Medulla oblongata (tissue), 1 donor: ENCODE data around the gene PPRC1.

Experiments used
- DNase-seq: peaks from one replicate; pipeline ENCODE4 v3.0.0-alpha.2; 2015; ENCODE audit errors: extremely low spot score

PPRC1 gene

GRCh38 chr10:102146971-102147428 is 14.2 kb downstream of the PPRC1 start:
- no peak for DNase-seq

GRCh38 chr10:102147561-102147960 is 14.7 kb downstream of the PPRC1 start:
- DNase-seq: no peak

GRCh38 chr10:102148275-102148674 is 15.4 kb downstream of the PPRC1 start:
- DNase-seq: no peak

- DNase-seq: peak; percentile 6
Measured at GRCh38 chr10:102150970-102151773, 18.3 kb downstream of the PPRC1 start.

GRCh38 chr10:102151774-102152544 is 19.1 kb downstream of the PPRC1 start, which contains the start of gene NOLC1:
TSS of gene NOLC1 (plus strand) at chr10:102152389. CDS start at chr10:102152411, 22 bp downstream.
- DNase-seq: peak; percentile 97

- DNase-seq: no peak
Measured at GRCh38 chr10:102152545-102152890, 19.7 kb downstream of the PPRC1 start.

- DNase-seq: no peak
Measured at GRCh38 chr10:102153093-102153620, 20.3 kb downstream of the PPRC1 start.

GRCh38 chr10:102154466-102155116 is 21.8 kb downstream of the PPRC1 start:
- no peak for DNase-seq

GRCh38 chr10:102157224-102157623 is 24.4 kb downstream of the PPRC1 start:
- no peak for DNase-seq

- DNase-seq: no peak
Measured at GRCh38 chr10:102159051-102159597, 26.3 kb downstream of the PPRC1 start.

- DNase-seq: no peak
Measured at GRCh38 chr10:102159831-102160230, 27.0 kb downstream of the PPRC1 start.

GRCh38 chr10:102163342-102163989 is 30.6 kb downstream of the PPRC1 start:
- DNase-seq: no peak

GRCh38 chr10:102167861-102168260 is 35.0 kb downstream of the PPRC1 start:
- no peak for DNase-seq

- DNase-seq: no peak
Measured at GRCh38 chr10:102170602-102171001, 37.8 kb downstream of the PPRC1 start.

- no peak for DNase-seq
Measured at GRCh38 chr10:102172288-102172687, 39.4 kb downstream of the PPRC1 start.

GRCh38 chr10:102175415-102175814 is 42.6 kb downstream of the PPRC1 start:
- no peak for DNase-seq

- no peak for DNase-seq
Measured at GRCh38 chr10:102184606-102185005, 51.8 kb downstream of the PPRC1 start.

- no peak for DNase-seq
Measured at GRCh38 chr10:102185272-102185671, 52.4 kb downstream of the PPRC1 start.

GRCh38 chr10:102185811-102186527 is 53.1 kb downstream of the PPRC1 start:
- no peak for DNase-seq

- DNase-seq: no peak
Measured at GRCh38 chr10:102188298-102188940, 55.6 kb downstream of the PPRC1 start.
